BLaER1 (cell line): ENCODE data around the gene COPZ1.

Experiments used
- H3K27ac ChIP-seq: shearing (Covaris generic); formaldehyde crosslinking; 2 replicates; pipeline ENCODE4 v1.8.1; 2022
- H3K27me3 ChIP-seq: shearing (Covaris generic); formaldehyde crosslinking; 2 replicates; pipeline ENCODE4 v1.8.1; 2022
- H3K36me3 ChIP-seq: shearing (Covaris generic); formaldehyde crosslinking; 2 replicates; pipeline ENCODE4 v1.8.1; 2022
- H3K4me1 ChIP-seq: shearing (Covaris generic); formaldehyde crosslinking; 2 replicates; pipeline ENCODE4 v1.8.1; 2022
- H3K4me2 ChIP-seq: shearing (Covaris generic); formaldehyde crosslinking; 2 replicates; pipeline ENCODE4 v1.8.1; 2022
- H3K4me3 ChIP-seq: shearing (Covaris generic); formaldehyde crosslinking; 2 replicates; pipeline ENCODE4 v1.8.1; 2022
- H3K9ac ChIP-seq: shearing (Covaris generic); formaldehyde crosslinking; 2 replicates; pipeline ENCODE4 v1.8.1; 2022
- H3K9me3 ChIP-seq: shearing (Covaris generic); formaldehyde crosslinking; 2 replicates; pipeline ENCODE4 v1.8.1; 2022
- H4K20me1 ChIP-seq: shearing (Covaris generic); formaldehyde crosslinking; 2 replicates; pipeline ENCODE4 v1.8.1; 2022
- Cebpa-rat ChIP-seq: shearing (Covaris generic); IDR thresholded peaks from 2 replicates; pipeline ENCODE4 v1.8.1; 2022

The COPZ1 gene

GRCh38 chr12:54398995-54399793 lies 74.3 kb downstream of the COPZ1 start:
- peaks cover 58% of the 10 kb centered on the region for H4K20me1 ChIP-seq
- no peak overlapping the region for H3K9ac ChIP-seq
- H3K36me3 ChIP-seq: peaks cover 98% of the 10 kb centered on the region

DNA sequence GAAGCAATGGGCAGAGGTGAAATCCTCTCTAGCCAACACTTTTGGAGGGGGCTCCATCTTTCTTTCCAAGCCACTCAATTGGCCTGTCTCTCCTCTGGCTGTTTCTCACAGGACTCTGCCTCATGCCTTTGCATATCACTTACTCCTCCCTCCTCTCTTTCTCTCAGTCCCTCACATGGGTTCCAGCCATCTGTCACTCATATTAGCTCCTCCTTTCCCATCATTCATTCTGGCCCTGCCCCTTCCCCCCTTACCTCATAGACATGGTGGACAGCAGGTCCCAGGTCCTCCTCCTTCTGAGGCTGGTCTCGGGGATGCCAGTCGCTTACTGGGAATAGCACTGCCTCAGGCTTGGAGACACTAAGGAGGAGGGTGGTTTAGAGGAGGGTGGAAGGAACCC lies 76.2 kb downstream of the COPZ1 start:
- no peak overlapping the region for H3K27ac ChIP-seq
- peaks cover 55% of the 10 kb centered on the region for H4K20me1 ChIP-seq
- H3K4me1 ChIP-seq: peaks cover 8% of the 10 kb centered on the region
- no peak overlapping the region for H3K4me2 ChIP-seq
- no peaks in the 10 kb centered on the region for H3K9me3 ChIP-seq
- no peaks in the 10 kb centered on the region for H3K27me3 ChIP-seq
- no peak overlapping the region for H3K4me3 ChIP-seq
- no peak for TF ChIP-seq Cebpa-rat
- no peak overlapping the region for H3K9ac ChIP-seq
- H3K36me3 ChIP-seq: peaks cover 100% of the 10 kb centered on the region

More at GRCh38 chr12:54398995-54399793, 74.3 kb downstream of the COPZ1 start:
- Histone ChIP-seq H3K9me3 (no peaks in the 10 kb centered on the region), H3K27me3 (no peaks in the 10 kb centered on the region), H3K4me1 (peaks cover 25% of the 10 kb centered on the region), H3K4me2 (no peak overlapping the region), H3K27ac (no peak overlapping the region), H3K4me3 (no peak overlapping the region)
- no peak for TF ChIP-seq Cebpa-rat
